GM18511 (cell line): ENCODE results near the gene EPM2A.

ENCODE experiments used
- ATAC-seq: cut with Tn5 transposase; IDR thresholded peaks from one replicate; pipeline ENCODE4 v1.9.1; 2021; ENCODE audit warnings: mild to moderate bottlenecking, moderate library complexity; ENCODE audit not compliant: unreplicated experiment

The EPM2A gene

GRCh38 chr6:145603991-145604390 is 131.3 kb downstream of the EPM2A start:
- ATAC-seq: no peak

- no peak for ATAC-seq
Measured at GRCh38 chr6:145603424-145603833, 131.9 kb downstream of the EPM2A start.

- ATAC-seq: no peak
Measured at GRCh38 chr6:145602726-145603326, 132.5 kb downstream of the EPM2A start.

DNA sequence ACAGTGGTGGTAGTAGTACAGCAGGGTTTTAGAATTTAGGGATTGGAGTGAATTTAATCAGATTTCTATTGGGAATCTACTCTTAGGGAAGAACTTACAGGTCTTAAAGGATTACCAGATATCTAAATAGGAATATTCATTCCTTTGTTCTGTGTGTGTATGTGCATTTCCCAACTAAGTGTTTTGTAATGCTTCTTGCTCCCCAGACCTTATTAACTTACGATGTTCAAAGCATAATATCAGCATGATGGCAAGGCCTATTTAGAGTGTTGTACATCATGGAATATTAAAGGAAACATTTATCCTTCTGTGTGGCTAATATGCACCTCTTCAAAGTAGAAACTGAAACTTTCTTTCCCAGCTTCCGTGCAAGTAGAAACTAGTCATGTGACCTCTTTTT is 133.9 kb downstream of the EPM2A start:
- ATAC-seq: no peak

DNA sequence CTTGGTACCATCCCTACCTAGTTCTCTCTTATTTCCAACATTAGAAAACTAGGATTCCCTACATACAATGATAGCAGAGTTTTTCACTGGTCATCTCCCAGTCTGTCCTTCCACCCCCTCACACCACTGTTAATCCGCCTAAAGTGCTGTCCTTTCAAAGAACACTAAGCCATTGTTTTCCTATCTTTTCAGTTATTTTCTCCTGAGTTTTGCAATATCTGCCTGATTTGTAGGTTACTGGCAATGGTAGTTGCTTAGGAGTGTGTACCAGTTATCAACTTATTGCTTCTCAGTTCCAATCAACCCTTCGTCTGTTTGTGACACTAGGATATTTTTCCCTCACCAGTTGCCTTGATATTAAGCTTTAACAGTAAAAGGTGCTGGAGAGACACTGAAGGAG is 135.0 kb downstream of the EPM2A start:
- no peak for ATAC-seq

GRCh38 chr6:145588981-145589380 is 146.3 kb downstream of the EPM2A start:
- no peak for ATAC-seq

DNA sequence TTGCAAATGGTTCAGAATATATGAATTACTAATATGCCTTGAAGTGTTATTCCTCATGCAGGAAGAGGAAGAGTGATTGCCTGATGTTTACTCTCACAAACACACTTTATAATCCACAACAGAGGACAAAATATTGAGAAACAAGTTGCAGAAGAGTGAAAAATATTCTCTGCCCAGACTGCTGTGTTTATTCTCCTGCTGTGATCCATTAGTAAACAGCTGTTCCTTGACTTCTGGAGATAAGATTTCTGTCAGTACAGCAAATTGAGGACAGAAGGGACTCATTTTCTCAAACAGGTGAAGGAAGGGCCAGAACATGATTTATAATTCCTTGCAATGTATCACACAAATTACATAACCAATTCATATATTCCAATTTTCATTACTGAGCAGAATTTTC is 148.0 kb downstream of the EPM2A start:
- no peak for ATAC-seq

DNA sequence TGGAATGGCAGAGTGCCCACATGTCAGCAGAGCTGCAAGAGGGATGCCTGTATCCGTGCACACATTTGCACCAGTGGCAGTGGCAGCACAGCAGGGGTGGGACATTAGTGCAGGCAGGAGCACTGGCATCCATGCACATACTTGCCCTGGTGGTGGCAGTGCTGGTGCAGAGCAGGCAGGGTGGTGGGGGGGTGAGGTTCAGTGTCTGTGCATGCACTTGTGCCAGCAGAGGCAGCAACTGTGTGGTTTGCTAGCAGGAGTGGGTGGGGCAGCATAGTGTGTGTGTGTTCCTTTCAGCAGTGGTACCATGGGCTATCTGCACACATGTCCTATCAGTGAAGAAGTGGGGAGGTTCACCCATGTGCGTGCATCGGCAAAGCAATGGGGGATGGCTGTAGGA is 151.6 kb downstream of the EPM2A start:
- no peak for ATAC-seq
